ENCODE data around the gene ODAPH.

DNA sequence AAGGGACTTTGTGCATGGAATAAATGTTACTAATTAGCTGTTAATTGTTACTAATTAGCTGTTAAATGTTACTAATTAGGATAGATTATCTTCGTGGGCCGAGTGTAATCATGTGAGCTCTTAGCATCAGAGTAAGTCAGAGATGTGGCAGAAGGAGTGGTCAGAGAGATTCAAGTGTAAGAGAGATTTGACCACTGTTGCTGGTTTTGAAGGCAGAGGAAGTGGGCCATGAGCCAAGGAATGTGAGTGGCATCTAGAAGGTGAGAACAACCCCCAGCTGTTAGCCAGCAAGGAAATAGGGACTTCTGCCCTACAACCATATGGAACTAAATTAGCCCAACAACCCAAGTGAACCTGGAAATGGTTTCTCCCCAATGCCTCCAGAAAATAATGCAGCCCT lies 28.2 kb downstream of the ODAPH start:
- no peak for TF ChIP-seq POLR2A (IDR thresholded peaks at IDR 0.05)
- TF ChIP-seq, protein P1, sequence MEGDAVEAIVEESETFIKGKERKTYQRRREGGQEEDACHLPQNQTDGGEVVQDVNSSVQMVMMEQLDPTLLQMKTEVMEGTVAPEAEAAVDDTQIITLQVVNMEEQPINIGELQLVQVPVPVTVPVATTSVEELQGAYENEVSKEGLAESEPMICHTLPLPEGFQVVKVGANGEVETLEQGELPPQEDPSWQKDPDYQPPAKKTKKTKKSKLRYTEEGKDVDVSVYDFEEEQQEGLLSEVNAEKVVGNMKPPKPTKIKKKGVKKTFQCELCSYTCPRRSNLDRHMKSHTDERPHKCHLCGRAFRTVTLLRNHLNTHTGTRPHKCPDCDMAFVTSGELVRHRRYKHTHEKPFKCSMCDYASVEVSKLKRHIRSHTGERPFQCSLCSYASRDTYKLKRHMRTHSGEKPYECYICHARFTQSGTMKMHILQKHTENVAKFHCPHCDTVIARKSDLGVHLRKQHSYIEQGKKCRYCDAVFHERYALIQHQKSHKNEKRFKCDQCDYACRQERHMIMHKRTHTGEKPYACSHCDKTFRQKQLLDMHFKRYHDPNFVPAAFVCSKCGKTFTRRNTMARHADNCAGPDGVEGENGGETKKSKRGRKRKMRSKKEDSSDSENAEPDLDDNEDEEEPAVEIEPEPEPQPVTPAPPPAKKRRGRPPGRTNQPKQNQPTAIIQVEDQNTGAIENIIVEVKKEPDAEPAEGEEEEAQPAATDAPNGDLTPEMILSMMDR (IDR thresholded peaks at IDR 0.05), result no peak
